T1000 (cell line): ENCODE measurements around the gene ETFBKMT.

ENCODE experiments used
- DNase-seq: peaks from one replicate; lab custom pipeline; 2025; ENCODE audit warnings: mixed read lengths; lab: John Stamatoyannopoulos, UW

Gene ETFBKMT, protein sequence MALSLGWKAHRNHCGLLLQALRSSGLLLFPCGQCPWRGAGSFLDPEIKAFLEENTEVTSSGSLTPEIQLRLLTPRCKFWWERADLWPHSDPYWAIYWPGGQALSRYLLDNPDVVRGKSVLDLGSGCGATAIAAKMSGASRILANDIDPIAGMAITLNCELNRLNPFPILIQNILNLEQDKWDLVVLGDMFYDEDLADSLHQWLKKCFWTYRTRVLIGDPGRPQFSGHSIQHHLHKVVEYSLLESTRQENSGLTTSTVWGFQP

DNA sequence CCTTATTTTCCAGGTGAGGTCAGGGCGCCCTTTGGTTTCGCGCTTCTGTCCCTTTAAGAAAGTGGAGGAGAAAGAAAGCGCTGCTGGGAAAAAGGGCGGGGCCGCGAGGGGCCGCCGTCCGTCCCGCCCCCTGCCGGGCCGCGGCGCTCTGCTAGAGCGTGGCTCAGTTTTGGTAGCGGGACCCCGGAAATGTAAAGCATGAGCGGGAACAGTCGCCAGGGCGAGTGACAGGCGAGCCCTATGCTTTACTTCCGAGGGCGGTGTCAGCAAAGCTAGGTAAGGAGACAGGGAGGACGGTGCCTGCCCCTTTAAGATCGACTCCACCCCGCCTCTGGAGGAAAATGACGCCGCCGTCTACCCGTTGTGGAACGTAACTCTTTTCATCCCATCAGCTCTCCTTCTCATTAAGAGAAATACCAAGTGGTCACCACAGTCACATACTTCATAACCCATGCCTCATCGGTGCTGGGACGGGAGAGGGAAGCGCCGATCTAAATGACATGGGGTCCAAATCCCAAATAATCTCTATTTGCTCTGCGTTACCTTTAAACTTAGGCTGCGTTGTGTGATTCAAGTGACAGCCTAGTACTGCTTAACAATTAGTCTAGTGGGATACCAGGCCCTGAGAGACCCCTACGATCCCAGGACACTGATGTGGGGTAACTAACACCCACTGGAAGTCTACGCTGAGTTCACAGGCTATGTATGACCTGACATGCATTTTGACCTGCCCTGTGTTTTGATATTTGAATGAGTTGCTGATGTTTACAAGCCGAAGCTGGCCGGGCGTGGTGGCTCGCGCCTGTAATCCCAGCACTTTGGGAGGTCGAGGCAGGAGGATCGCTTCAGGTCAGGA lies at the start of gene ETFBKMT:
Gene ETFBKMT, plus strand, starts transcription at position 602 of the 856 bp plus-strand sequence. CDS start 2,266 bp downstream, outside the sequence.
- DNase-seq, result peak; percentile 82

DNA sequence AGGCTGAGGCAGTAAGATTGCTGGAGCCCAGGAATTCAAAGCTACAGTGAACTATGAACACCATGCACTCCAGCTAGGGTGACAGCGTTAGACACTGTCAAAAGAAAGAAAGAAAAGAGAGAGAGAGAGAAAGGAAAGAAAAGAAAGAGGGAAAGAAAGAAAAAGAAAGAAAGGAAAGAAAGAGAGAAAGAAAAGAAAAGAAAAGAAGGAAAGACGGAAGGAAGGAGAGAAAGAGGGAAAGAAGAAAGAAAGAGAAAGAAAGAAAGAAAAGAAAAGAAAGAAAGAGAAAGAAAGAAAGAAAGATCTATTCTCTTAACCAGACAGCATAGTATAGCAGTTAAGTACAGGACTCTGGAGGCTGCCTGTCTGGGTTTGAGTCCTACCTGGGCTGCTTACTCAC lies 46.7 kb upstream of the ETFBKMT start:
- no peak for DNase-seq

DNA sequence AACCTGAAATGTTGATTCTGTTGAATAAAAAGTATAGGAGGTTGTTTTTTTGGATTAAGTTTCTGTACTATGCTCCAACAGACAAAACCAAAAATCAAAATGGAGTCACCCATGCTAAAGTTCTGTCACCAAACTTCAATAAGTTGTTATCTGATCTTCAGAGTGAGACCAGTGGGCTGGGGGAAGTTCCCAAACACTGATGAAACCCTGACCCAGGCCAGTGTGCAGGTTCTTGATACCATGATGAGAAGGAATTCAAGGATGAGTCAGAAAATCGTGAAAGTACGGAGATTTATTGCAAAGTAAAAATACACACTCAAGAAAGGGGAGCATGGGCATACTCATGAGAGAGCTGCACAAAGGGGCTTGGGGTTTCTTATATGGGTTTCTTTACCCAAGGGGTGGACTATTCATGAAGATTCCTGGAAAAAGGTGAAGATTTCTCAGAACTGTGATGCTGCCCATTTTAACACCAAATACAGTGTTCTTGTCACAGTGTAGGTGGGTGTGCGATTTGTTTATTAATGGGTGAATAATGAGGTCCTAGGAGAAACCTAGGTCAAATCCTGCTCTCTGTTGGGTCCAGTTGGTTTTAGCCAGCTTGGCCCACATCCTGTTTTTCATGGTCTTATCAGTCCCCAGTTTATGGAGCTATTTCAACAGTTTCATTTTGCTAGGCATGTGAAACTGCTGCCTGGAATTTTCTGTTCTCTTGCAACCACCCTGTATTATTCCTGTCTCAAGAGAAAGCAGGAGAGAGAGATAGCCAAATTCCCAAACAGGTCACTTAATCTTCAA lies 41.1 kb upstream of the ETFBKMT start:
- DNase-seq, result no peak

- DNase-seq, result no peak
These were observed 39.2 kb upstream of the ETFBKMT start for GRCh38 chr12:31620311-31620710.

DNA sequence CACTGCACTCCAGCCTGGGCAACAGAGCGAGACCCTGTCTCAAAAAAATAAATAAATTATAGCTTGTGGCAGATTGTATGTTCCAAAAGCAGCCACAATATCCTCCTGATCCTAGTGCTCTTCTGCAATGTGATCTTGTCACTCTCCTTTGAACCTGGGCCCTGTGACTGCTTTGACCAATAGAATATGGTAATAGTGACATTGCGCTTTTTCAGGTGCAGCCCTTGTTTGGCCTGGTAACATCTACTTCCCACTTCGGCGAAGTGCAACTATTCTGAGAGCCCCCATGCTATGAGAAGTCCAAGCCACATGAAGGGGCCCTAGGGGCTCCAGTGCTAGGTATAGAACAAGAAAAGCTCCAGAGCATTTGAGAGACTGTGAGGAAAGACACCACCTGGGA lies 37.5 kb upstream of the ETFBKMT start:
- DNase-seq, result no peak

DNA sequence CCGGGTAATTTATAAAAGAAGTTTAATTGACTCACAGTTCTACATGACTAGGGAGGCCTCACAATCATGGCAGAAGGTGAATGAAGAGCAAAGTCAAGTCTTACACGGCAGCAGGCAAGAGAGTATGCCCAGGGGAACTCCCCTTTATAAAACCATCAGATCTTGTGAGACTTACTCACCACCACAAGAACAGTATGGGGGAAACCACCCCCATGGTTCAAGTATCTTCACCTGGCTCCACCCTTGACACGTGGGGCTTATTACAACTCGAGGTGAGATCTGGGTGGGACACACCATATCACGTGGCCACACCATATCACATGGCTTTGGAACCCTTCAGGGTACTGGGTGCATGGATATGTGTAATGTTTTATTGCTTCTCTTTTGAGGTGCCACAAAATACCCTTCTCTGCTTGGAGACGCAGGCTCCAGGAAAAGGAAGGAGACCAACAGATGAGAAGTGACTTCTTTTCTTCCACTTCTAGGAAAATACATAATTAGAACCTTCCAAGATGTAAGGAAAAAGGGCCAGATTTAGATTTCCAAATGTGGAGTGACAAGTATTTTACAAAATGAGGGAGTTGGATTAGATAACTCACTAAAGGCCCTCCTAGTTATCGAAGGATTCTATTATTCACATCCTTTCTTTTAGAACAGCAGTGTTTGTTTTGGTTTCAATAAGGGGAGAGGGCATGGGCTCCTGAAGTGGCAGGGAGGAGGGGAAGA lies 33.1 kb upstream of the ETFBKMT start:
- DNase-seq, result no peak

DNA sequence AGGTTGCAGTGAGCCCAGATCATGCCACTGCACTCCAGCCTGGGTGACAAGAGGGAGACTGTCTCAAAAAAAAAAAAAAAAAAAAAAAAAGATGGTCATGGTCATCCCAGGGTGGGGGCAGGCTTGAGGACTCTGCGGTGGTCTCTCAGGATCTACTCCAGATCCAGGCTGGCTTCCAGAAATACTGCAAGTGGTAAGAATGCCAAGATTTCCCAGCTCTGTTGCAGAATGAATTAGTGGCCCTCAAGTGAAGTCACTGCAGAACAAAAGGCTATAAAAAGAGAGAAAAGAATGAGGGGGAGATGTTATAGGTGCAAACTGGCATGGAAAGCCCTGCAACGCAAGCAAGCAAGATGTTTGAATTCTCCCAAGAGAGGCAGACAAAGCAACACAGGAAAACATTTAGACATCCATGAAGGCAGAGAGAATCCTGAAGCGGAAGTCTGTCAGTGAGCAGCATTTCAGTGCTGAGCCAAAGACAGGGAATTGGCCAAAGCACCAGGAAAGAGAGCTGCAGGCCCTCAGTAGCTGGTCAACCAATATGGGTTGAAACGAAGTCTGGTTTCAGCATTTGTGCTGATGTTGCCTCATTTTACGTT lies 31.9 kb upstream of the ETFBKMT start:
- no peak for DNase-seq

GRCh38 chr12:31629756-31630732 lies 29.4 kb upstream of the ETFBKMT start:
- DNase-seq, result no peak

DNA sequence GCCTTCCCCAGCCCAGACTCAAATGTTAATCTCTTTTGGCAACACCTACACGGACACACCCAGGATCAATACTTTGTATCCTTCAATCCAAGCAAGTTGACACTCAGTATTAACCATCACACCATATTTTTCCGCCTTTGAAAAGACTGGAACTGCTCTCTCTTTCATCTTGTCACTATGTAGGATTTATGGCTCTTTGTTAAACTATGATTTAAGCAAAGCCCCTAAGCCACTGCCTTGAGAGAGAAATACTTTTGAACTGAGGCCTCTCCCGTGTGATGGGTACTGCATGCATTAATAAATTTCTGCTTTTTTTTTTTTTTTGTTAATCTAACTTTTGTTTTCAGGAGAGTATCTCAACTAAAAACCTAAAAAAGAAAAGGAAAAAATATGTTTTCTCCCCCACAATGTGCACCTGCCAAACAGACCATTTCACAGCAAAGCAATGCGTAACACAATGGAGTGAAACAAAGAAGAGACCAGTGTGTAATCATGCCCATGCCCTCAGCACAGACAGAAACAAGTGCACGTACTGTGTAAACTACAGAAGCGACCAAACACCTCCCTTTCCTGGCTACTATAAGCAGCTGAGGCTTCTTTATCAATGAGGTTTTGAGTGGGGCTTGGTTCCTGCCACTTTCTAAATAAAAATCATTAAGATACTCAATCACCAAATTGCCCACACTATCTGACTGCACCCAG lies 28.3 kb upstream of the ETFBKMT start:
- DNase-seq, result no peak

- no peak for DNase-seq
These were observed 27.7 kb upstream of the ETFBKMT start for GRCh38 chr12:31631809-31632208.

- DNase-seq, result no peak
These were observed 26.0 kb upstream of the ETFBKMT start for GRCh38 chr12:31633464-31633863.

GRCh38 chr12:31634620-31635019 lies 24.9 kb upstream of the ETFBKMT start:
- DNase-seq, result no peak

GRCh38 chr12:31641509-31642090 lies 17.9 kb upstream of the ETFBKMT start:
- DNase-seq, result no peak

GRCh38 chr12:31644536-31644935 lies 15.0 kb upstream of the ETFBKMT start:
- DNase-seq, result no peak

- no peak for DNase-seq
These were observed 13.6 kb upstream of the ETFBKMT start for GRCh38 chr12:31645924-31646323.

GRCh38 chr12:31647086-31647491 lies 12.4 kb upstream of the ETFBKMT start:
- DNase-seq, result peak; percentile 24

DNA sequence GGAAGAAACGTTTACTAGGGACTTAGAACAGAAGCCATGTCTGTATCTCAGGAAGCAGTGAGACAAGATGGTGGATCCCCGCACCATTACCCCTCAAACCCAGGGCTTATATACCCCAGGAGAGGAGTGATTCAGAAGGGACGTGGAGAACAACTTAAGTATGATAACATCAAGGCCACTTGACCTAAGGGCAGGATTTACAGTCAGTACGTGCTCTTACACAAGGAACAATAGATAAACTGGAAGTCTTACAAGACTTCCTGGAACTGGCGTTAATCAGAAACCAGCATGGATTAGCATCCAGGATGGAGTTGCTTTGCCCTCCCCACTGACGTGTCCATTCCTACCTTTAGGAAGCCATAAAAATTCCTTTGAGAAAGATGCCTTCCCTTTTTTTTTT lies 8.6 kb upstream of the ETFBKMT start:
- DNase-seq, result no peak

- no peak for DNase-seq
These were observed 7.5 kb upstream of the ETFBKMT start for GRCh38 chr12:31651893-31652521.

DNA sequence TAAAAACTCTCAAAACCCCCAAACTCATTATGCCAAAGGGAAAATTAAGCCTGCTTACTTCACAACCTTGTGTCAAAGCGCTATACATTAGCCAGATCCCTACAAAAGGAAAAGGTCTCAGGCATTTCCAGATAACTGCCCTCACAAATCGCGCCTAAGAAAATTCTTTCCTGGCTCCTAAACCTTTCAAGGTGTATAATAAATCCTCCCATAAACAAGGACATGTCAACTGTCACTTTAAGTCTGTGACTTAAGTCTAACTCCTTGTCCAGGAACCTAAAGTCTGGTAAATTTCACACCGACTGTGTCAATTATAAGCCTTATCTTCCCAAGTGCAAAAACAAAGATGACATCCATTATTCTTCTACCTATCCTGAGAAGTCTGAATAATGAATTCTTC lies 4.3 kb upstream of the ETFBKMT start:
- no peak for DNase-seq
